Measurements from ENCODE around the gene XKR3.

DNA sequence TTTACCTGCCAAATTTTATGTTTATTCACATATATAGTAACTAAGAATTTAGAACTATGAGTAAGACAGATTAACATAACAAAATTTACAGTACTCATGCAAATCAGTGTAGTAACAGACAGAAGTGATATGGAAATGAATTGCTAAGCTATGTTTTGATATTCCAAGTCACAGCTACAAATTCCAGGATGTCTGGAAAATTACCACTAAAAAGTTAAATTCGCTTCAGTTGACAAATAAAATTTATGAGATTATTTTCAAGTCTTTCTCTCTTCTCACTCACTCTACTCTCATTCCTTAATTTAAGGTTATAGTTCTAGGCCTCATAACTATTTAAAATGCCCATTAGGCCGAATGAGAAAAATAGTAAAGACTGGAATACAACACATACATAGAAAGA lies 18.1 kb downstream of the XKR3 start:
- TF ChIP-seq POLR2A (IDR thresholded peaks at IDR 0.05) (no peak), POLR2AphosphoS5 (IDR thresholded peaks at IDR 0.05; ENCODE audit: insufficient read depth in 1 of 2, low read depth in 1 of 2) (no peak)
- TF ChIP-seq, protein P1, sequence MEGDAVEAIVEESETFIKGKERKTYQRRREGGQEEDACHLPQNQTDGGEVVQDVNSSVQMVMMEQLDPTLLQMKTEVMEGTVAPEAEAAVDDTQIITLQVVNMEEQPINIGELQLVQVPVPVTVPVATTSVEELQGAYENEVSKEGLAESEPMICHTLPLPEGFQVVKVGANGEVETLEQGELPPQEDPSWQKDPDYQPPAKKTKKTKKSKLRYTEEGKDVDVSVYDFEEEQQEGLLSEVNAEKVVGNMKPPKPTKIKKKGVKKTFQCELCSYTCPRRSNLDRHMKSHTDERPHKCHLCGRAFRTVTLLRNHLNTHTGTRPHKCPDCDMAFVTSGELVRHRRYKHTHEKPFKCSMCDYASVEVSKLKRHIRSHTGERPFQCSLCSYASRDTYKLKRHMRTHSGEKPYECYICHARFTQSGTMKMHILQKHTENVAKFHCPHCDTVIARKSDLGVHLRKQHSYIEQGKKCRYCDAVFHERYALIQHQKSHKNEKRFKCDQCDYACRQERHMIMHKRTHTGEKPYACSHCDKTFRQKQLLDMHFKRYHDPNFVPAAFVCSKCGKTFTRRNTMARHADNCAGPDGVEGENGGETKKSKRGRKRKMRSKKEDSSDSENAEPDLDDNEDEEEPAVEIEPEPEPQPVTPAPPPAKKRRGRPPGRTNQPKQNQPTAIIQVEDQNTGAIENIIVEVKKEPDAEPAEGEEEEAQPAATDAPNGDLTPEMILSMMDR (IDR thresholded peaks at IDR 0.05): no peak
